Measurements from ENCODE around the gene FCN2.

FCN2 gene

GRCh38 chr9:134869554-134870300 is 10.9 kb upstream of the FCN2 start:
- DNase-seq (ENCODE audit: low read depth): no peak

DNA sequence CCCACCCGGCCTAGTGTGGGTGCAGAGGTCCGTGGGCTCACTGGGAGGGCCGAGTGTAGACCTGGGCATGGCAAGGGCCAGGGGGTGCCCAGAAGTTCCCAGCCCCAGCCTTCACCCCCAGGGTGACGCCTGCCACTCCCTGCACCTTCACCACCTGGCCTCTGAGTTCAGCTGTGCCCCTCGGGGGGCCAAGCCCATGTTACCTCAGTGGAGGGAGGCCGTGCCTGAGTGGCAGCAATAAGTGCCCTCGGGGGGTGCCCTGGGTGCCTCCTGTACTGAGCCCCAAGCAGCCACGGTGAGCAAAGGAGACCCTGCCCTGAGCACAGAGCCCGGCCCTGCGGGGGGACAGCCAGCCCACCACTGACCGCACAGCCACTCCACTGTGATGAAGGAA is 10.3 kb upstream of the FCN2 start:
- no peak for DNase-seq (ENCODE audit: low read depth)

GRCh38 chr9:134870746-134871662 is 9.6 kb upstream of the FCN2 start:
- no peak for DNase-seq (ENCODE audit: low read depth)

DNA sequence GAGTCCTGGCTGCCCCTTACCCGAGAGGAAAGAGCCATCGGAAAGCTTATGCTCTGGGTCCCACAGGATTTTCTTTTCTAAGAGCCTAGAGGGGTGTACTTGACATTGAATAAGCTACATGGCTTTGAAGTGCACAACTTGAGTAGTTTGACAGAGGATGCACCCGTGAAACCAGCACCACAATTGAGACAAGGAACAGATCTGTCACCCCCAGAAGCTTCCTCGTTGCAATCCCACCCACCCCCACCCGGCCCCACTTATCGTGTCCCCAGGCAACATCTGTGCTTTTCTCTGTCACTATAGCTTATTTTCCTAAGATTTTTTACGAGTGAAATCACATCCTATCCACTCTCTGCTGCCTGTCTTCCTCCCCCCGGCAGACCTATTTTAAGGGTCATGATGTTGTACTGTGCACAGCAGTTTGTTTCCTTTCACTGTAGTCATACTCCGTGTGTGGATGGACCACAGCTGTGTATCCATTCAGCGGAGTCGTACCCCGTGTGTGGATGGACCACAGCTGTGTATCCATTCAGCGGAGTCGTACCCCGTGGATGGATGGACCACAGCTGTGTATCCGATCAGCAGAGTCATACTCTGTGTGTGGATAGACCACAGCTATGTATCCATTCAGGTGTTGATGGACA is 8.8 kb upstream of the FCN2 start:
- no peak for DNase-seq (ENCODE audit: low read depth)

- no peak for DNase-seq (ENCODE audit: low read depth)
Measured at GRCh38 chr9:134872482-134873231, 8.0 kb upstream of the FCN2 start.

DNA sequence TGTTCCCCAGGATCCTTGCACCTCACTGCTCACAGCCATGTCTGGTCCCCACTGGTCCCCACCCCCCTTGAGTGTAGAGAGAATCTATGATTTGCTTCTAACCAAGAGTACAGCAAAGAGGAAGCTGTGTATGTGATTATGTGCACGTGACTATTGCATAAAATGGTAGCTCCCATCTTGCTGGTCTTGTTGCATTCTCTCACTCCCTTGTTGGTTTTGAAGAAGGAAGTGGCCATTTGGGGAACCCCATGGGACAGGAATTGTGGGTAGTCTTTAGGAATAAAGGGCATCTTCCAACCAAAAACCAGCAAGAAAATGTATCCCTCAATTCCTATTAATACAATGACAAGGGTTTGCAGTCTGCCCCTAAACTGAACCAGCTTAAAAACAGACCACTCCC is 5.2 kb upstream of the FCN2 start:
- no peak for DNase-seq (ENCODE audit: low read depth)

DNA sequence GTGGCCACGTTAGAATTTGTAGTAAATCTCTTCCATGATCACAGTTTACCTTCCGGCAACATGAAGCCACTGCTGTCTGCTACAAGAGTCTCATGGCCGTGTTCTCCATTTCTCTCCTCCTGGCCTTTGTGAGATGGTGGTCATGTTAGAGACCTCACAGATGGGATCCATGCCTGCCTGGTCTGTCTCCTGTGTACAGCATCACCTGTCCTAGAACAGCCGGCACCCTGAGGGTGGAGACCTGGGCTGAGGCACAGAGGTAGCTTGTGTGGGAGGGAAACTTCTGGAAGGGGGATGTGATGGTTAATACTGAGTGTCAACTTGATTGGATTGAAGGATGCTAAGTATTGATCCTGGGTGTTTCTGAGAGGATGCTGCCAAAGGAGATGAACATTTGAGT is 3.1 kb upstream of the FCN2 start:
- no peak for DNase-seq (ENCODE audit: low read depth)

- no peak for DNase-seq (ENCODE audit: low read depth)
Measured at GRCh38 chr9:134879664-134880483, 736 bp upstream of the FCN2 start.

GRCh38 chr9:134881313-134881670 is 682 bp downstream of the FCN2 start:
- DNase-seq (ENCODE audit: low read depth): no peak

DNA sequence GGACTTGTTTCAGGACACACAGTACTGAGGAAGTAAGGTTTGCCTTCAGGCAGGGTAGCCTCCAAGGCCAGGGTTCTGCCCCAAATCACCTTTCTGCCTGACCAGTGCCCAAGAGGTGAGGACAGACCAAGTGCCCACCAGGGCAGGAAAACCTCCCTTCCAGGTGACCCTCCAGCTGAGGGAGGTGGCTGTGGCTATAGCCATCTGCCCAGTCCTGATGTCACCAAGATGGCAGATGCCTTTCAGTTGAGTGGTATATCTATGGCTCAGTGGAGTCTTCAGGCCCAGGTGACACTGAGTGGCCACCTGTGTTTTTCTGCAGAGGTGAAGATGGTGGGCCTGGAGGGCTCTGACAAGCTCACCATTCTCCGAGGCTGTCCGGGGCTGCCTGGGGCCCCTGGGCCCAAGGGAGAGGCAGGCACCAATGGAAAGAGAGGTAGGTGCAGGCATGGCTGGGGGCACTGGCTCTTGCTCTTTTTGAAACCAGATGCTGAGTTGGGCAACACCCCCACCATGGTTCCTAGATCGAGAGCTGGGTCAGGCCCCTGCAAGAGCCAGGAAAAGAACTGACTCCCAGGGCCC is 1.7 kb downstream of the FCN2 start:
- DNase-seq (ENCODE audit: low read depth): no peak

DNA sequence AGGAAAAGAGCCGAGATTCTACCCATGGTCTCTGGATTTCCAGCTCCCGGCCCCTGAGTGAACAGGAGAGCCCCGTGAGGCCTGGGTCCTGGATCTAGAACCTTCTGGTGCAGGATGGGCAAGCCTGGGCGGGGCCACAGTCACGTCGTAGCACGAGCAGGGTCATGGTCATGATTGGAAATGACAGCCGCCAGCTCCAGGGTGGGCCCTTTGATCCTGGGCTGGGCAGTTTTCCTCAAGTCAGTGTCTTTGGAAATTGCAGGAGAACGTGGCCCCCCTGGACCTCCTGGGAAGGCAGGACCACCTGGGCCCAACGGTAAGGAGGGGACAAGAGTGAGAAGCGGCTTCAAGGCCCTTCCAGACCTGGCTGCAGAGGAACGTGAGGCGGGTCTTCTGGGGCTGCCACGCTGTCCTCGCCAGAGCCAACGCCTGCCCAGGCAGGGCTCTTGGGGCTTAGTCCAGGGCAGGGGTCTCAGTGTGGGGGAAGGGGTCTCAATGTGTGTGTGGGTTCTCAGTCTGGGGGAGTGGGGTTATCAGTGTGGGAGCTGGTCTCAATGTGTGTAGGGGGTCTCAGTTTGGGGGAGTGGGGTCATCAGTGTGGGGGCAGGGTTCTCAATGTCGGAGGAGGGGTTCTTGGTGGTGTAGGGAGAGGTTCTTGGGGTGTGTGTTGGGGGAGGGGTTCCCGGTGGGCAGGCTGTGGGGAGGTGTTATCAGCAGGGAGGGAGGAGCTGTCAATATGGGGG is 2.6 kb downstream of the FCN2 start:
- no peak for DNase-seq (ENCODE audit: low read depth)

- no peak for DNase-seq (ENCODE audit: low read depth)
Measured at GRCh38 chr9:134884492-134884891, 3.9 kb downstream of the FCN2 start.

- no peak for DNase-seq (ENCODE audit: low read depth)
Measured at GRCh38 chr9:134885001-134885678, 4.5 kb downstream of the FCN2 start.

- no peak for DNase-seq (ENCODE audit: low read depth)
Measured at GRCh38 chr9:134885679-134886412, 5.2 kb downstream of the FCN2 start.

DNA sequence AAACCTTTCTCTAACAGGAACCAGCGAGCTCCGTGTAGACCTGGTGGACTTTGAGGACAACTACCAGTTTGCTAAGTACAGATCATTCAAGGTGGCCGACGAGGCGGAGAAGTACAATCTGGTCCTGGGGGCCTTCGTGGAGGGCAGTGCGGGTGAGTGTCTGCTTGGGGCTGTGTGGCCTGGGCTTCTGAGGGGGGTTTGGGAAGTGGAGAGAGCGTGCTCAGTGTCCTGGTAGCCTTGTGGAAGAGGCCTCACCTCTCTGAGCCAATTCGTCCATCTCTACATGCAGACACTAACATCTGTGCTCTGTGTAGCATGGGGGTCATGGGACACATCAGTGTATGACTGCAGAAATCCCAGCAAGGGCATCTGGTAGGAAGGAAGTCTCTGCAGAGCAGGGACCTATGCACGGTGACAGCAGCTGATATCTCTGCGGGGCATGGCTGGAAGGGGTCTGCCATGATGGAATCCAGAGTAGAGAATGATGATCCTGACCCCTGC is 5.9 kb downstream of the FCN2 start:
- no peak for DNase-seq (ENCODE audit: low read depth)

- DNase-seq (ENCODE audit: low read depth): no peak
Measured at GRCh38 chr9:134887219-134887618, 6.6 kb downstream of the FCN2 start.

DNA sequence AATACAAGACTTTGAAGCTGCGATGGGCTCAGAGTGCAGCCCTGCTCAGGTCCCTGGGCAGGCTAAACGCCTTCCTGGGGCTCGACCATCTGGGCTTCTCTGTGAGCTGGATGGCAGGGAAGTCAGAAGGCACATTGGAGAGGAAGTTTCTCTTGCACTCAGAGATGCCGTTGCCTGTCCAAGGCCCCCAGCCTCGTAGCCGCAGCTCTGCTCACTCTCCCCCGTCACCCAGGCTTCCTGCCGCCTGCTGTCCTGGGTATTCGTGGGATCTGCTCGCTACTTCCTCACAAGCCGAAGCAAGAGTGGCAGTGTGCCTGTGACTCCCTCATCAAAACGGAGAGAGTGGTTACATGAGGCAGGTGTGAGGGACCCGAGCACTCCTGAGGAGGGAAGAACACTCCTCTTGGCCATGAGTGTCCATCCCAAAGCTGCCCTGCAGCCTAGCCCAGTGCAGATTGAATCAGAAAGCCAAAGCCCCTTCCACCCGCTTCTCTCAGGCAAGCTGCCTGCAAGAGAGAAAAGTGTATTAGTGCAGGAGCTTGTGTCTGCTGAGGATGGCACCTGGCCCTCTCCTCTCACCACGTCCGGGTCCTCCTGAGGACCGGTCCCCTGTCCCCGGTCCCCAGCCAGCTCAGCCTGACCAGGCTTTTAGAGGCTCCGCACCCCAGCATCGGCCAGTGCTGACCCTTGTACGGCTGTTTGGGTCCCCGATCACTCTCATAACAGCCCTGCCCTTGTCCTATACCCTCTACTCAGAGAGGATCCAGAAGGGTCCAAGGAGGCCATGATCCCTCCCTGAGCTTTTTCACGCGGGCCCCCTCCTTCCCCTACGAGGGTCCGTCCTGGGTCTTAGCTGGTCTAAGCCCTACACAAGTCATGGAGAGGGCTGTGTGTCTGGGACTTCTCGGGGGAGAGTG is 7.3 kb downstream of the FCN2 start:
- DNase-seq (ENCODE audit: low read depth): no peak
